Thyroid gland (tissue), 4 donors: ENCODE data around the gene SHISA8. TPM values are rescaled to one million over a fixed set of nuclear protein-coding genes. Genes with fewer than 3 reads are reported as not detected.

Experiments
- DNase-seq, 2 donors: peaks; one replicate each; pipeline ENCODE4 v3.0.0-alpha.2; 2019
- H3K27ac ChIP-seq, 3 donors: fragments of 200-600 bp; sonication (generic); 1 replicate in 2 of 3; 2 replicates in 1 of 3; pipeline ENCODE4 v1.5.1; 2016 to 2019; ENCODE audit warnings: mild to moderate bottlenecking in 1 of 3, moderate library complexity in 1 of 3
- H3K27me3 ChIP-seq: fragments of 200-600 bp; sonication (generic); one replicate; pipeline ENCODE4 v1.5.1; 2019
- H3K36me3 ChIP-seq, 2 donors: fragments of 200-600 bp; sonication (generic); one replicate each; pipeline ENCODE4 v1.5.1; 2016 to 2019
- H3K4me1 ChIP-seq, 2 donors: fragments of 200-600 bp; sonication (generic); one replicate each; pipeline ENCODE4 v1.5.1; 2017 to 2019
- H3K4me3 ChIP-seq, 3 donors: fragments of 200-600 bp; sonication (generic); replicated peaks in 1 of 3; 1 replicate in 2 of 3; 2 replicates in 1 of 3; pipeline ENCODE4 v1.5.1; 2016; ENCODE audit warnings: mild to moderate bottlenecking in 1 of 3
- H3K9me3 ChIP-seq: fragments of 200-600 bp; sonication (generic); one replicate; pipeline ENCODE4 v1.5.1; 2017
- POLR2A ChIP-seq, 2 donors: fragments of 450-650 bp; IDR thresholded peaks; one replicate each; pipeline ENCODE4 v1.6.1; 2017; ENCODE audit warnings: antibody characterized with exemption in 2 of 2, mild to moderate bottlenecking in 2 of 2, moderate library complexity in 1 of 2
- WGBS, 2 donors: methylation state at CpG; one replicate each; pipeline ENCODE4 v1.1.5; 2017; 5-methylcytosine and 5-hydroxymethylcytosine counted together
- intact Hi-C: fragments of 100-400 bp; cut with DNase I; formaldehyde crosslinking; loops from one replicate; pipeline ENCODE4 v1.15.1; 2023
- total RNA-seq, 4 donors: library from RNA; depleted of rRNA; stranded (reverse); fragments of >200 nt; gene quantifications; one replicate each; pipeline ENCODE4 v1.2.3, GENCODE V29; 2016
- TF ChIP-seq, protein P1 (sequence below), 6 experiments: fragments of 200-600 bp in 3 of 6; fragments of 450-650 bp in 3 of 6; sonication (generic) in 3 of 6; IDR thresholded peaks; one replicate each; pipeline ENCODE4 v1.5.1; 2016 to 2019; ENCODE audit warnings: antibody characterized with exemption in 6 of 6, mild to moderate bottlenecking in 2 of 6, inconsistent platforms in 1 of 6, moderate library complexity in 1 of 6

SHISA8 gene
- total RNA-seq, 4 donors from 2014 or later = not detected

DNA sequence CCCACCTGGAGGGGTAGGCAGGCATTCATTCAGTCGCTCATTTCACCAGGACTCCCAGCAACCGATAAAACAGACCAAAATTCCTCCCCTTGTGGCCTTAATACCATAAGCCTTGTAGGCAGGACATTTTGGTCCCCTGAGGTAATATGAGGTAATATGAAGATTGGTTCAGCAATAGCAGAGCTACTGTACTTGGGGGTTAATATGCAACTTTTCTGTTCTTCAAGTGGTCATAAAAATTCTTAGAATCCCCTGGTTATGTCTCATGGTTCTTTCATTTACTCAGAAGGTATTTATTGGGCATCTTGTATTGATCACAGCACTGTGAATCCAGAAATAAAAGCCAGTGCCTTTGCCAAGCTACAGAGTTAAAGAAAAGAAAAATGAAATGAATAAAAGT lies 29.8 kb downstream of the SHISA8 start:
- WGBS, 2 donors = 95 to 98% methylated on average over 2 of the region's 2 CpGs
- H3K4me1 ChIP-seq = no peaks in the 10 kb centered on the region
- H3K36me3 ChIP-seq = peaks cover 50 to 69% of the 10 kb centered on the region in 2 donors
- H3K27ac ChIP-seq = no peak overlapping the region
- H3K4me3 ChIP-seq = no peak overlapping the region
- no peak for DNase-seq
- intact Hi-C loops = no loop called here
- no peaks in the 10 kb centered on the region for H3K27me3 ChIP-seq
- H3K9me3 ChIP-seq = no peaks in the 10 kb centered on the region
- no peak for TF ChIP-seq POLR2A (IDR thresholded peaks at IDR 0.05)
- TF ChIP-seq, protein P1, sequence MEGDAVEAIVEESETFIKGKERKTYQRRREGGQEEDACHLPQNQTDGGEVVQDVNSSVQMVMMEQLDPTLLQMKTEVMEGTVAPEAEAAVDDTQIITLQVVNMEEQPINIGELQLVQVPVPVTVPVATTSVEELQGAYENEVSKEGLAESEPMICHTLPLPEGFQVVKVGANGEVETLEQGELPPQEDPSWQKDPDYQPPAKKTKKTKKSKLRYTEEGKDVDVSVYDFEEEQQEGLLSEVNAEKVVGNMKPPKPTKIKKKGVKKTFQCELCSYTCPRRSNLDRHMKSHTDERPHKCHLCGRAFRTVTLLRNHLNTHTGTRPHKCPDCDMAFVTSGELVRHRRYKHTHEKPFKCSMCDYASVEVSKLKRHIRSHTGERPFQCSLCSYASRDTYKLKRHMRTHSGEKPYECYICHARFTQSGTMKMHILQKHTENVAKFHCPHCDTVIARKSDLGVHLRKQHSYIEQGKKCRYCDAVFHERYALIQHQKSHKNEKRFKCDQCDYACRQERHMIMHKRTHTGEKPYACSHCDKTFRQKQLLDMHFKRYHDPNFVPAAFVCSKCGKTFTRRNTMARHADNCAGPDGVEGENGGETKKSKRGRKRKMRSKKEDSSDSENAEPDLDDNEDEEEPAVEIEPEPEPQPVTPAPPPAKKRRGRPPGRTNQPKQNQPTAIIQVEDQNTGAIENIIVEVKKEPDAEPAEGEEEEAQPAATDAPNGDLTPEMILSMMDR (IDR thresholded peaks at IDR 0.05) = no peak

DNA sequence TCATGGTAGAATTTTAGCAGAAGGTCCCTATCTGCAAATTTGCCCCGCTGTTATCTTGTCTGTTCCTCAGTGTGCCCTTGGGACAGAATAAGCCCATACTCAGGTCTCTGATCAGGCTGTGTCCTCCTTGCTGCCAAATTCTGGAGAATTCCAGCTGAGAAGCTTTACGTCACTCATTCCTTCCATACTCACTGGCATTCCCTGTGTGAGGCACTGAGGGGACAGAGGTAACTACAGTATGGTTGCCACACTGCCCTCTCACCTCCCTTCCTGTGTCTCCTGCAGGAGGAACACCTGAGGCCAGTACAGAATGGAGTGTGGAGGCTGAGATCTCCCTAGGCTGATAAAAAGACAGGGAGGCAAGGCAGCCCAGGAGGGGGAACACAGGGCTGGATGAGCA lies 31.5 kb downstream of the SHISA8 start:
- peaks cover 49 to 65% of the 10 kb centered on the region in 2 donors for H3K36me3 ChIP-seq
- WGBS, 2 donors = 96 to 100% methylated on average over 2 of the region's 2 CpGs
- TF ChIP-seq, protein P1 (IDR thresholded peaks at IDR 0.05) = no peak
- no peak for TF ChIP-seq POLR2A (IDR thresholded peaks at IDR 0.05)
- H3K4me3 ChIP-seq = no peak overlapping the region
- no peak overlapping the region for H3K27ac ChIP-seq
- H3K9me3 ChIP-seq = no peaks in the 10 kb centered on the region
- no peaks in the 10 kb centered on the region for H3K4me1 ChIP-seq
- intact Hi-C loops = no loop called here
- DNase-seq = no peak
- no peaks in the 10 kb centered on the region for H3K27me3 ChIP-seq

DNA sequence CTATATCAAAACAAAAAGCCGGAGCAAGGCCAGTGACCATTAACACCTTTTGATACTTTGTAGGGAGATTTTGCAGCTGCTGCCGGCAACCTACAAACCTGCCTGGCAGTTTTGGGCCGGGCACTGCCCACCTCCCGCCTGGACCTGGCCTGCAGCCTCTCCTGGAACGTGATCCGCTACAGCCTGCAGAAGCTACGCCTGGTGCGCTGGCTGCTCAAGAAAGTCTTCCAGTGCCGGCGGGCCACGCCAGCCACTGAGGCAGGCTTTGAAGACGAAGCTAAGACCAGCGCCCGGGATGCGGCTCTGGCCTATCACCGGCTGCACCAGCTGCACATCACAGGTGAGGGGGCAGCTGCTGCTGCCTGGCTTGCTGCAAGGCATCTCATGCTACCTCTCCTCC lies 34.2 kb downstream of the SHISA8 start:
- Histone ChIP-seq H3K36me3 (peaks cover 39 to 59% of the 10 kb centered on the region in 2 donors), H3K4me1 (no peaks in the 10 kb centered on the region), H3K27ac (no peak overlapping the region), H3K27me3 (no peaks in the 10 kb centered on the region), H3K4me3 (no peak overlapping the region), H3K9me3 (no peaks in the 10 kb centered on the region)
- intact Hi-C loops = no loop called here
- TF ChIP-seq, protein P1 (IDR thresholded peaks at IDR 0.05) = no peak
- TF ChIP-seq POLR2A (IDR thresholded peaks at IDR 0.05) = no peak
- WGBS, 2 donors = 96% methylated on average over 9 to 15 of the region's 16 CpGs
- DNase-seq = no peak

DNA sequence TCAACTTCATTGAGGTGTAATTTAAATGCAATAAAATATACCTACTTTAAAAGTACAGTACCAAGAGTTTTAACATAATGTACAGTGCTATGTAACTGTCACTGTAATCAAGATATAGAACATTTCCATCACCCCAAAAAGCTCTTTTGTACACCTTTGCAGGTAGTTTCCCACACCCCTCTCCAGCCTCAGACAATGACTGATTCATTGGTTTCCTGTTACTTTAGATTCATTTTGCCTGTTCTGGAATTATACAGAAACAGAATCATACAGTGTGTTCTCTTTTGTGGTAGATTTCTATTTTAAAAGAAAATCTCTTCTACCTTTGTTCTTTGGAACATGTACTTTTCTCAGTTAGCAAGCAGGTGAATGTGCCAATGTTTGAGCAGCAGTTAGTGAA lies 38.2 kb downstream of the SHISA8 start:
- TF ChIP-seq, protein P1 (IDR thresholded peaks at IDR 0.05) = no peak
- TF ChIP-seq POLR2A (IDR thresholded peaks at IDR 0.05) = no peak
- Histone ChIP-seq H3K27me3 (no peaks in the 10 kb centered on the region), H3K4me1 (no peaks in the 10 kb centered on the region), H3K9me3 (no peaks in the 10 kb centered on the region), H3K36me3 (peaks cover 39 to 47% of the 10 kb centered on the region in 2 donors), H3K27ac (no peak overlapping the region), H3K4me3 (no peak overlapping the region)
- intact Hi-C loops = no loop called here
- no peak for DNase-seq

DNA sequence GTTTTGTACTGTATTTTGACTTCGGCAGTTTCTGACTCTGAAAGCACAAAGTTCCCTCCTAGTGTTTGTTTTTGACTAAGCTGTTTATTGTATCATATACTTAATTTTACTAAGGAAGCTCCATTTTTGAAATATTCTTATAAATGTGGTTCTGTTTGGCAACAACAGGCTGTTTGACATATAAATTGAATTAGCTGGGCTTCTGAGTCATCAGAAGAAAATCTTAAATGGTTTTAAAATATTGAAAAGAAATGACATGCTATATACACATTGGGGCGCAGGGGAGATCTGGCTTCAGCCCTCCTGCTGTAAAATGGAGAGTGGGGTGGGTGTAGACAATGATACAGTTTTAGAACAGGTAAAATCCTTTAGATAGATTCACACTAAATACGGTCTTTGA lies 38.6 kb downstream of the SHISA8 start:
- Histone ChIP-seq H3K4me1 (no peaks in the 10 kb centered on the region), H3K36me3 (peaks cover 39 to 47% of the 10 kb centered on the region in 2 donors), H3K27me3 (no peaks in the 10 kb centered on the region), H3K9me3 (no peaks in the 10 kb centered on the region), H3K27ac (no peak overlapping the region), H3K4me3 (no peak overlapping the region)
- no peak for DNase-seq
- no peak for TF ChIP-seq POLR2A (IDR thresholded peaks at IDR 0.05)
- TF ChIP-seq, protein P1 (IDR thresholded peaks at IDR 0.05) = no peak
- intact Hi-C loops = no loop called here
- WGBS, 2 donors = 94 to 95% methylated on average over 3 of the region's 3 CpGs
